Measurements from ENCODE around the gene CFAP54.

DNA sequence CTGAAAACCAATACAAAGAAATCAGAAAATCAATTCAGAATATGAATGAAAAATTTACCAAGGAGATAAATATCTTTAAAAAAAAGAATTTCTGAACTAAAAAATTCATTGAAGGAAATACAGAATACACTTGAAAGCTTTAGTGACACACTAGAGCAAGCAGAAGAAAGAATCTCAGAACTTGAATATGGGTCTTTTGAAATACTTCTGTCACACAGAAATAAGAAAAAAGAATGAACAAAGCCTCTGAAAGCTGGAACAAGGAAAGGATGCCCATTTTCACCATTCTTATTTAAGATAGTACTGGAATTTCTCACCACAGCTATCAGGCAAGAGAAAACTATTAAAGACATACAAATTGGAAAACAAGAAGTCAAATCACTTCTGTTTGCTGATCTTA is 314.6 kb downstream of the CFAP54 start:
- TF ChIP-seq POLR2A (IDR thresholded peaks at IDR 0.05) (no peak), POLR2AphosphoS5 (IDR thresholded peaks at IDR 0.05) (no peak), EP300 (IDR thresholded peaks at IDR 0.05) (no peak)
- TF ChIP-seq, protein P1, sequence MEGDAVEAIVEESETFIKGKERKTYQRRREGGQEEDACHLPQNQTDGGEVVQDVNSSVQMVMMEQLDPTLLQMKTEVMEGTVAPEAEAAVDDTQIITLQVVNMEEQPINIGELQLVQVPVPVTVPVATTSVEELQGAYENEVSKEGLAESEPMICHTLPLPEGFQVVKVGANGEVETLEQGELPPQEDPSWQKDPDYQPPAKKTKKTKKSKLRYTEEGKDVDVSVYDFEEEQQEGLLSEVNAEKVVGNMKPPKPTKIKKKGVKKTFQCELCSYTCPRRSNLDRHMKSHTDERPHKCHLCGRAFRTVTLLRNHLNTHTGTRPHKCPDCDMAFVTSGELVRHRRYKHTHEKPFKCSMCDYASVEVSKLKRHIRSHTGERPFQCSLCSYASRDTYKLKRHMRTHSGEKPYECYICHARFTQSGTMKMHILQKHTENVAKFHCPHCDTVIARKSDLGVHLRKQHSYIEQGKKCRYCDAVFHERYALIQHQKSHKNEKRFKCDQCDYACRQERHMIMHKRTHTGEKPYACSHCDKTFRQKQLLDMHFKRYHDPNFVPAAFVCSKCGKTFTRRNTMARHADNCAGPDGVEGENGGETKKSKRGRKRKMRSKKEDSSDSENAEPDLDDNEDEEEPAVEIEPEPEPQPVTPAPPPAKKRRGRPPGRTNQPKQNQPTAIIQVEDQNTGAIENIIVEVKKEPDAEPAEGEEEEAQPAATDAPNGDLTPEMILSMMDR (IDR thresholded peaks at IDR 0.05) = no peak

All from upper lobe of left lung (tissue), 4 donors.